Measurements from ENCODE around the gene TDRD1. TPM values are rescaled to one million over a fixed set of nuclear protein-coding genes. Genes with fewer than 3 reads are reported as not detected.

TDRD1 gene
- total RNA-seq, 1 donor from 2014 or later = 0.04 TPM

DNA sequence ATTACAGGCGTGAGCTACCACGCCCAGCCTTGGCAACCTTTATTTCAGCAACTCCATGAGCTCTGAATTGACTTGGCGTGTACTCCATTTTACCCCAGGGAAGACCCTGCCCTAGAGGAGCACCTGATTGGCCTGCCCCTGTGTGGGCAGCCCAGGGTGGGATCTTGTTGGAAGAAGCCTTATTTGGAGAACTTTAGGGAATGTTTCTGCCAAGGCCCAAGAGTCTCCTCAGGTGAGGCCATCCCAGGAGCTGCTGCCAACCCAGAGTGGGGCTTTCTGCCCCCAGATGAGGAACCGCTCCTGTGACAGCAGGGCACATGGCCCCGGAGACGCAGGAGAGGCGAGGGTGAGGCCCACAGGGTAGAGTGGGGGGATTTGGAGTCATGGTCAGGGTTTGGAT is 101.9 kb downstream of the TDRD1 start:
- Histone ChIP-seq H3K27me3 (no peaks in the 10 kb centered on the region), H3K4me1 (no peaks in the 10 kb centered on the region), H3K4me3 (no peak overlapping the region), H3K36me3 (no peaks in the 10 kb centered on the region), H3K79me2 (ENCODE audit: low read depth) (no peaks in the 10 kb centered on the region), H3K4me2 (no peak overlapping the region), H4K20me1 (ENCODE audit: low read depth) (no peaks in the 10 kb centered on the region), H3F3A (ENCODE audit: low read depth) (no peaks in the 10 kb centered on the region), H3K27ac (no peak overlapping the region), H3K9me3 (ENCODE audit: low read depth) (no peaks in the 10 kb centered on the region), H3K9ac (no peak overlapping the region), H2AFZ (replicated peaks) (no peak overlapping the region)
- H3K4me1 Mint-ChIP-seq = peaks cover 2% of the 10 kb centered on the region
- H3K27ac Mint-ChIP-seq = no peak overlapping the region
- H3K9me3 Mint-ChIP-seq = no peaks in the 10 kb centered on the region
- H3K4me3 Mint-ChIP-seq = no peak overlapping the region
- H3K36me3 Mint-ChIP-seq = no peaks in the 10 kb centered on the region
- DNase-seq (ENCODE audit: low spot score) = no peak
- peaks cover 7% of the 10 kb centered on the region for H3K27me3 Mint-ChIP-seq (ENCODE audit: insufficient read depth, low read depth)
- TF ChIP-seq EZH2 (IDR thresholded peaks at IDR 0.05) (no peak), EZH2phosphoT487 (IDR thresholded peaks at IDR 0.05) (no peak)
- TF ChIP-seq, protein P1, sequence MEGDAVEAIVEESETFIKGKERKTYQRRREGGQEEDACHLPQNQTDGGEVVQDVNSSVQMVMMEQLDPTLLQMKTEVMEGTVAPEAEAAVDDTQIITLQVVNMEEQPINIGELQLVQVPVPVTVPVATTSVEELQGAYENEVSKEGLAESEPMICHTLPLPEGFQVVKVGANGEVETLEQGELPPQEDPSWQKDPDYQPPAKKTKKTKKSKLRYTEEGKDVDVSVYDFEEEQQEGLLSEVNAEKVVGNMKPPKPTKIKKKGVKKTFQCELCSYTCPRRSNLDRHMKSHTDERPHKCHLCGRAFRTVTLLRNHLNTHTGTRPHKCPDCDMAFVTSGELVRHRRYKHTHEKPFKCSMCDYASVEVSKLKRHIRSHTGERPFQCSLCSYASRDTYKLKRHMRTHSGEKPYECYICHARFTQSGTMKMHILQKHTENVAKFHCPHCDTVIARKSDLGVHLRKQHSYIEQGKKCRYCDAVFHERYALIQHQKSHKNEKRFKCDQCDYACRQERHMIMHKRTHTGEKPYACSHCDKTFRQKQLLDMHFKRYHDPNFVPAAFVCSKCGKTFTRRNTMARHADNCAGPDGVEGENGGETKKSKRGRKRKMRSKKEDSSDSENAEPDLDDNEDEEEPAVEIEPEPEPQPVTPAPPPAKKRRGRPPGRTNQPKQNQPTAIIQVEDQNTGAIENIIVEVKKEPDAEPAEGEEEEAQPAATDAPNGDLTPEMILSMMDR (IDR thresholded peaks at IDR 0.05) = no peak

DNA sequence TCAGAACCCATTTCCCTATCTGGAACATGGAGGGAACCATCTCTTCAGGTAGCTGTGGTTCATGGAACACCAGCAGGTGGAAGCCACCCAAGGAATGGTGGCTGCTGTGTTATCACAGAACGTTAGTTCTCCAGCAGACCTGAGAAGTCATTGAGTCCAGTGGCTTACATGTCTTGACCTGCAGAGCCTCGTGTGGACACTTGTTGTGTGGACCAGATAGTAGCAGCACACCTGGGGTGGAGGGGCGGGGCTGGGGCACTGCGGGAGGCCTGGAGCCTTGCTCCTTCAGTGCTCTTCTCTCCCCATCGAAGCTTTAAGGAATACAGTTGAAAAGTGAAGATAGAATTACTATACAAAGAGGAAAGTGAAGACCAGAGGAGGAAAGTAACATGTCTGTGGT is 102.3 kb downstream of the TDRD1 start:
- H4K20me1 ChIP-seq (ENCODE audit: low read depth) = no peaks in the 10 kb centered on the region
- no peak overlapping the region for H3K4me2 ChIP-seq
- H3K4me1 ChIP-seq = no peaks in the 10 kb centered on the region
- no peak overlapping the region for H3K9ac ChIP-seq
- H2AFZ ChIP-seq (replicated peaks) = no peak overlapping the region
- Mint-ChIP-seq H3K4me3 (no peak overlapping the region), H3K9me3 (no peaks in the 10 kb centered on the region), H3K27ac (no peak overlapping the region), H3K36me3 (no peaks in the 10 kb centered on the region), H3K27me3 (ENCODE audit: insufficient read depth, low read depth) (peaks cover 5% of the 10 kb centered on the region), H3K4me1 (peaks cover 2% of the 10 kb centered on the region)
- no peak for TF ChIP-seq EZH2phosphoT487 (IDR thresholded peaks at IDR 0.05)
- no peak for TF ChIP-seq EZH2 (IDR thresholded peaks at IDR 0.05)
- TF ChIP-seq, protein P1 (IDR thresholded peaks at IDR 0.05) = no peak
- no peaks in the 10 kb centered on the region for H3K79me2 ChIP-seq (ENCODE audit: low read depth)
- H3F3A ChIP-seq (ENCODE audit: low read depth) = no peaks in the 10 kb centered on the region
- DNase-seq (ENCODE audit: low spot score) = no peak
- H3K27ac ChIP-seq = no peak overlapping the region
- H3K9me3 ChIP-seq (ENCODE audit: low read depth) = no peaks in the 10 kb centered on the region
- H3K27me3 ChIP-seq = no peaks in the 10 kb centered on the region
- no peaks in the 10 kb centered on the region for H3K36me3 ChIP-seq
- H3K4me3 ChIP-seq = no peak overlapping the region

MicroRNAs encoded within 50 kb of the gene (microRNA counts, 767-probe panel; counts per million panel counts)
- 460 counts per million, percentile 90 among the panel's probes with 10 or more counts for microRNA hsa-miR-2110

Small RNAs within 50 kb of the gene (small RNA-seq; reads per million reads assigned to genes)
- gene RF02277 = not detected

Other genes with a start within 250 kb of the TDRD1 start
- gene ADRB1, start 135.5 kb upstream of the TDRD1 start, total RNA-seq (ENCODE audit: low replicate concordance) = 0.09 TPM in 1 of 2 replicates, not detected in the other
- 9.9 and 22.9 TPM in 2 replicates for gene CCDC186, start 5.2 kb upstream of the TDRD1 start, total RNA-seq (ENCODE audit: low replicate concordance)
- 0.09 TPM in 1 of 2 replicates, not detected in the other for gene VWA2, start 59.9 kb downstream of the TDRD1 start, total RNA-seq (ENCODE audit: low replicate concordance)
- gene AFAP1L2, start 225.1 kb downstream of the TDRD1 start, total RNA-seq (ENCODE audit: low replicate concordance) = 4.8 and 6.9 TPM in 2 replicates